SK-N-SH (cell line): ENCODE data around the gene ZNF683.

Source experiments
- CHD2 ChIP-seq: fragments of 150-350 bp; IDR thresholded peaks from 2 replicates; pipeline ENCODE4 v1.6.1; 2018; ENCODE audit warnings: low read length; ENCODE audit not compliant: partially characterized antibody
- EZH2phosphoT487 ChIP-seq: fragments of 200-600 bp; sonication (generic); IDR thresholded peaks from 2 replicates; pipeline ENCODE4 v1.6.1; 2017; ENCODE audit warnings: low read depth, mixed run types, mild to moderate bottlenecking, antibody characterized with exemption, moderate library complexity, borderline replicate concordance
- JUND ChIP-seq: IDR thresholded peaks from 2 replicates; pipeline ENCODE4 v1.4.0; 2012
- MEF2A ChIP-seq: IDR thresholded peaks from 2 replicates; pipeline ENCODE4 v1.4.0; 2012; ENCODE audit warnings: low read depth, borderline replicate concordance
- NFIC ChIP-seq: IDR thresholded peaks from 2 replicates; pipeline ENCODE4 v1.4.0; 2012; ENCODE audit warnings: borderline replicate concordance
- POLR2AphosphoS5 ChIP-seq: IDR thresholded peaks from 2 replicates; pipeline ENCODE4 v1.6.1; 2012; ENCODE audit warnings: low read depth, low read length
- RCOR1 ChIP-seq: fragments of 150-350 bp; IDR thresholded peaks from 2 replicates; pipeline ENCODE4 v1.6.1; 2017; ENCODE audit warnings: antibody characterized with exemption, low read length
- SIN3A ChIP-seq: IDR thresholded peaks from 2 replicates; pipeline ENCODE4 v1.6.1; 2012; ENCODE audit warnings: low read depth, mild to moderate bottlenecking, low read length, moderate library complexity, borderline replicate concordance
- TEAD4 ChIP-seq: IDR thresholded peaks from 2 replicates; pipeline ENCODE4 v1.4.0; 2012; ENCODE audit warnings: mild to moderate bottlenecking, borderline replicate concordance; ENCODE audit not compliant: insufficient read depth
- TF ChIP-seq, protein P1 (sequence below): fragments of 150-350 bp; IDR thresholded peaks from 2 replicates; pipeline ENCODE4 v1.6.1; 2017; ENCODE audit warnings: antibody characterized with exemption, low read length, low read depth, borderline replicate concordance
- TF ChIP-seq, protein P2 (sequence below): fragments of 200-600 bp; sonication (generic); IDR thresholded peaks from 2 replicates; pipeline ENCODE4 v1.6.1; 2017; ENCODE audit warnings: antibody characterized with exemption, mild to moderate bottlenecking, moderate library complexity

DNA sequence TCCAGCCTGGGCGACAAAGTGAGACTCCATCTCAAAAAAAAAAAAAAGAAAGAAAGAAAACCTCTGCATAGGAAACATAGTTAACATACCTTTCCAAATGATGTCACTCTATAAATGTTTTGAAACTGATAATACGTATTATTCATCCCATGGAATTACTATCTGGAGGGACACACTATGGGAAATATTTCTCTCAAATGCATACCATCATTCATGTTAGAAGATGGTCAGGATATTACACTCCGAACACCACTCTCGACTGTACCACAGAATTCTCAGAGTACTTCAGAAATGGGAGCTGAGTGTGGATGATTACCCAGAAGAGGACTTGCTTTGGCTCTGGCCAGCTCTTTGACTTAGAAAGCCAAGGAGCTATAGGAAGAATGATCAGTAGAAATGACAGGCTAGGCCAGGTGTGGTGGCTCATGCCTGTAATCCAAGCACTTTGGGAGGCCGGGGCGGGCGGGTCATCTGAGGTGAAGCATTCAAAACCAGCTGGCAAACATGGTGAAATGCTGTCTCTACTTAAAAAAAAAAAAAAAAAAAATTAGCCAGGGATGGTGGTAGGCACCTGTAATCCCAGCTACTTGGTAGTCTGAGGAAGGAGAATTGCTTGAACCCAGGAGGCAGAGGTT, 32.8 kb upstream of the ZNF683 start:
- TF ChIP-seq, protein P1, sequence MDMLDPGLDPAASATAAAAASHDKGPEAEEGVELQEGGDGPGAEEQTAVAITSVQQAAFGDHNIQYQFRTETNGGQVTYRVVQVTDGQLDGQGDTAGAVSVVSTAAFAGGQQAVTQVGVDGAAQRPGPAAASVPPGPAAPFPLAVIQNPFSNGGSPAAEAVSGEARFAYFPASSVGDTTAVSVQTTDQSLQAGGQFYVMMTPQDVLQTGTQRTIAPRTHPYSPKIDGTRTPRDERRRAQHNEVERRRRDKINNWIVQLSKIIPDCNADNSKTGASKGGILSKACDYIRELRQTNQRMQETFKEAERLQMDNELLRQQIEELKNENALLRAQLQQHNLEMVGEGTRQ: no peak
- TF ChIP-seq JUND (no peak), POLR2AphosphoS5 (no peak), EZH2phosphoT487 (no peak), TEAD4 (no peak), MEF2A (no peak), RCOR1 (no peak), SIN3A (no peak), CHD2 (no peak), NFIC (no peak)
- TF ChIP-seq, protein P2, sequence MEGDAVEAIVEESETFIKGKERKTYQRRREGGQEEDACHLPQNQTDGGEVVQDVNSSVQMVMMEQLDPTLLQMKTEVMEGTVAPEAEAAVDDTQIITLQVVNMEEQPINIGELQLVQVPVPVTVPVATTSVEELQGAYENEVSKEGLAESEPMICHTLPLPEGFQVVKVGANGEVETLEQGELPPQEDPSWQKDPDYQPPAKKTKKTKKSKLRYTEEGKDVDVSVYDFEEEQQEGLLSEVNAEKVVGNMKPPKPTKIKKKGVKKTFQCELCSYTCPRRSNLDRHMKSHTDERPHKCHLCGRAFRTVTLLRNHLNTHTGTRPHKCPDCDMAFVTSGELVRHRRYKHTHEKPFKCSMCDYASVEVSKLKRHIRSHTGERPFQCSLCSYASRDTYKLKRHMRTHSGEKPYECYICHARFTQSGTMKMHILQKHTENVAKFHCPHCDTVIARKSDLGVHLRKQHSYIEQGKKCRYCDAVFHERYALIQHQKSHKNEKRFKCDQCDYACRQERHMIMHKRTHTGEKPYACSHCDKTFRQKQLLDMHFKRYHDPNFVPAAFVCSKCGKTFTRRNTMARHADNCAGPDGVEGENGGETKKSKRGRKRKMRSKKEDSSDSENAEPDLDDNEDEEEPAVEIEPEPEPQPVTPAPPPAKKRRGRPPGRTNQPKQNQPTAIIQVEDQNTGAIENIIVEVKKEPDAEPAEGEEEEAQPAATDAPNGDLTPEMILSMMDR: no peak
